Activated CD8-positive, alpha-beta memory T cell treated with anti-CD3 and anti-CD28 coated beads, Interleukin-2, amount 10 ng/mL, durations not matched to agents 7 days and 5 days (primary cell): ENCODE measurements around the gene LMNA. TPM values are rescaled to one million over a fixed set of nuclear protein-coding genes. Genes with fewer than 3 reads are reported as not detected.

Experiments used
- ATAC-seq: fragments of 150-1000 bp; cut with Tn5 transposase; one replicate; pipeline ENCODE4 v1.10.0; 2021; ENCODE audit warnings: moderate library complexity
- CTCF ChIA-PET: fragments of 350-600 bp; sonication (Branson Sonifier 250); formaldehyde crosslinking; loops from one replicate; lab custom pipeline; 2021; ENCODE audit warnings: antibody characterized with exemption; lab: Charles Lee
- DNase-seq: peaks from one replicate; pipeline ENCODE4 v3.0.0-alpha.2; 2020
- H3K27ac Mint-ChIP-seq: one replicate; pipeline ENCODE4 v1.8.0; 2021; ENCODE audit warnings: mild to moderate bottlenecking, mixed read lengths
- H3K27me3 Mint-ChIP-seq: one replicate; pipeline ENCODE4 v1.8.0; 2021; ENCODE audit warnings: mixed read lengths
- H3K36me3 Mint-ChIP-seq: one replicate; pipeline ENCODE4 v1.8.0; 2021; ENCODE audit warnings: mild to moderate bottlenecking, mixed read lengths
- H3K4me1 Mint-ChIP-seq: one replicate; pipeline ENCODE4 v1.8.0; 2021; ENCODE audit warnings: mixed read lengths
- H3K4me3 Mint-ChIP-seq: one replicate; pipeline ENCODE4 v1.8.0; 2021; ENCODE audit warnings: mild to moderate bottlenecking, moderate library complexity, mixed read lengths
- H3K9me3 Mint-ChIP-seq: one replicate; pipeline ENCODE4 v1.8.0; 2022; ENCODE audit warnings: low read depth, mixed read lengths
- total RNA-seq, 2 experiments: library from RNA; stranded (reverse); gene quantifications; one replicate each; pipeline ENCODE4 v1.2.3, GENCODE V29; 2021

The LMNA gene
- total RNA-seq, 2 experiments from 2014 or later, result 37.3 to 41.9 TPM

DNA sequence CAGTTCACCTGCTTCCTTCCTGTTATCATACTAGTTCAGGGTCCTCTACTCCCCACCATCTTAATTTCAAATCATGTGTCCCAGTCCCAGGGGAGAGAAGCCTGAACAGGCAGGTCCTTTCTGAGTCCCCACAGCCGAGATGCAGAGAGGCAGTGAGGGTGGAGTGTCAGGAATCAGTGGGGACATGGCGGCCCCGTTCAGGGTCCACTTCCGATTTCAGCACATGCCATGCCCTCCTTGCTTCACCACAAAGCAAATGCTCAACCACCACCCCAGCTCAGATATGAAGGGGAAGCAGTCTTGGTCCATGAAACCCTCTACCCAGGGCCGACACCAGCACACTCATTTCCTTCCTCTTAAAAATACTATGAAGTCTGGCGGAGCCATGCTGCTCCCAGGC is 33.7 kb downstream of the LMNA start:
- H3K4me1 Mint-ChIP-seq, result peaks cover 45% of the 10 kb centered on the region
- H3K27me3 Mint-ChIP-seq, result no peaks in the 10 kb centered on the region
- no peaks in the 10 kb centered on the region for H3K9me3 Mint-ChIP-seq
- CTCF ChIA-PET, result interaction anchor here (1.0 to 18.3 kb wide), 13 partner anchors 11 to 171 kb away, joined by 3 to 267 read pairs (median 5); partner anchors contain the start of genes PMF1 and SLC25A44
- H3K36me3 Mint-ChIP-seq, result no peaks in the 10 kb centered on the region
- no peak for DNase-seq
- ATAC-seq, result peak; percentile 12
- no peak overlapping the region for H3K4me3 Mint-ChIP-seq
- peak overlapping the region; percentile 73 for H3K27ac Mint-ChIP-seq

DNA sequence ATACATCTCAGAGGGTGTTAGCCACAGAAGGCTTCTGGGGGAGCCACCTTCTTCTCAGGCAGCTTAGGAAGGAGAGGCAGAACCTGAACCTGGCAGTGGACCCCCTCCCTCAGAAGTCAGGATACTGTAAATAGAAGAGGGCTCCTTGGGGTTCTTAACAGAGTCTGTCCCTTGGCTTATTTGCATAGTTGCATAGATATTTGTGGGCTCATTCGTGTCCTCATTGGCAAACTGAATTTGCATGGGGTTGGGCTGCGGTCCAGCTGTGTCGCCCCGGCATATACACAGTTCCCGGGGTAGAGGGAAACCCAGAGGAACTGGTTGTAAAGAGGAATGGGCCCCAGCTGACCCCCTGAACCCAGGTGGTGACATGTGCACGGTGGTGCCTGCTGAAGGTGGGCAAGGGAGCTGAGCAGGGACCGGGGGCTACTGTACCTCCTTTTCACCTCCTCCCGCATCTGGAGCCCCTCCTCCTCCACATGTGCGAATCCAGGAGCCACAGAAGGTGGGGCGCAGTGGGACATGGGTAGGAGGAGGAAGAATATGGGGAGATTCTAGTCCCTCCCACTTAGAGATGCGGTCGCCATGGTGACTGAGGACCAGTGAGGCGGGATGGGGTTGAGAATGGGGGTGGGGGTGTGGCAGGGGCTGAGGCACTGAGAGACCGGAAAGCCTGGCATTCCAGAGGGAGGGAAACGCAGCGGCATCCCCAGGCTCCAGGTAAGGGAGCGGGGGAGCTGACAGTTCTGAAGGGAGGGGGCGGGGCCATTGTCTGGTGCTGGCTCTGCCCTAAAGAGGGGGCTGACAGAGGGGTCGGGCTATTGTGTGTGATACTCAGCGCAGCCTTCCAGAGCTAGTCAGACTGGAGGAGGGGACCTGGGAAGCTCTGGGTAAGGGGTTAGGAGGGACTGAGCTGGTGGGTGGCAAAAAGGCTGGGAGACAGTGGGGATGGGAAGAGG is 35.1 kb downstream of the LMNA start:
- DNase-seq, result no peak
- no peak overlapping the region for H3K27ac Mint-ChIP-seq
- H3K4me1 Mint-ChIP-seq, result peaks cover 52% of the 10 kb centered on the region
- CTCF ChIA-PET, result interaction anchor here (0.6 to 18.3 kb wide), 7 partner anchors 10 to 510 kb away, joined by 3 to 267 read pairs (median 4); no protein-coding TSS in a partner anchor
- H3K27me3 Mint-ChIP-seq, result no peaks in the 10 kb centered on the region
- no peak overlapping the region for H3K4me3 Mint-ChIP-seq
- no peaks in the 10 kb centered on the region for H3K36me3 Mint-ChIP-seq
- ATAC-seq, result no peak
- H3K9me3 Mint-ChIP-seq, result no peaks in the 10 kb centered on the region

DNA sequence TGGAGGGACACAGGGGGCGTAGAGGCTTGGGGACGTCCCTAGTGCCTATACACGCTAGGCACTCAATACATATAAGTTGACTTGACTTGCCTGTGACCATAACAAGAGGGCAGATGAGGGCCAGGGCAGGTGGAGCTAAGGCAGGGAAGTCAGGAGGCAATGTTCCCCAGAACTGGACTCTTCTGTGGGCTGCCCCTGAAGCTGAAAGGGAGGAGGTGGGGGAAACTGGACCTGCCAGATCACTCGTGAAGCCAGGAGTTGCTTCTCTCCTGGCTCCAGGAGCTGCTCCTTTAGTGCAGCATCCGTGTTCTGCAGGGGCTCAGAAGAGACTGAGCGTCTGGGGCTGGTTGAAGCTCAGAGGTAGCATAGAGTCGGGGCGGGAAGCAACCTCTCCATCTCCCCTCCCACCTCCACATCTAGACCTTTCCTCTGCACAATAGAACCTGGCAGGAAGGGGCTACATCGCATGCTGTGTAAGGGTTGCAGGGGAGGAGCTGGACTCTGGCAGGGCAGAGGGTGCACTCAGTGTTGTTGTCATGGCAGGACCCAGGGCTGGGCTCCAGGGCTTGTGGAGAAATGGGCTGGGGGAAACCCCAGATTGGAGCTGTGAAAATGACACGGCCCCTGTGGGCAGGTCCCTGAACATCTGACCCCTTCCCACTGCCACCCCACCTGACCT is 36.0 kb downstream of the LMNA start:
- ATAC-seq (no peak), DNase-seq (no peak)
- H3K9me3 Mint-ChIP-seq, result no peaks in the 10 kb centered on the region
- no peaks in the 10 kb centered on the region for H3K27me3 Mint-ChIP-seq
- no peaks in the 10 kb centered on the region for H3K36me3 Mint-ChIP-seq
- CTCF ChIA-PET, result interaction anchor here (0.5 to 18.3 kb wide), 6 partner anchors 8 to 169 kb away, joined by 3 to 267 read pairs (median 4); no protein-coding TSS in a partner anchor
- peaks cover 55% of the 10 kb centered on the region for H3K4me1 Mint-ChIP-seq
- H3K27ac Mint-ChIP-seq, result no peak overlapping the region
- H3K4me3 Mint-ChIP-seq, result no peak overlapping the region

DNA sequence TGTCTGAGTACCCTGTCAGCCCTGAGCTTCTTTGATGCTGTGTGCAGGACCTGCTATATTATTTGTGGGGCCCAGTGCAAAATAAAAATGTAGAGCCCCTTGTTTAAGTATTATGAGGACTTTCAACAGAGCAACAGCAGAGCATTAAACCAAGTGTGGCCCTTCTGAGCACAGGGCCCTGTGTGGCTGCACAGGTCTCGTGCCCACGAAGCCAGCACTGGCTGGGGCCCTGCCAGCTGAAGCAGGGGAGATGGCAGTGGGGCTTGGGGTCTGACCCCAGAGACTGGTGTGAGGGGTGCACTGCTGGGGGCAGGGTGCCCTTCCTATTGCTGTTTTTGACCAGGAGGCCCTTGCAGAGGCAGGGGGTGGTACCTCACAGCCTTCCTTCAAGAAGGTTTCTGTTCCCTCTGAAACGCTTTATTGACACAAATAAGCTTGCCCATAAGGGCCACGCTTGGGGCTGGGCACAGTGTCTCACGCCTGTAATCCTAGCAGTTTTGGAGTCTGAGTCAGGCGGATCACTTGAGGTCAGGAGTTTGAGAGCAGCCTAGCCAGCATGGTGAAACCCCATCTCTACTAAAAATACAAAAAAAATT is 36.7 kb downstream of the LMNA start:
- ATAC-seq (no peak), DNase-seq (no peak)
- no peaks in the 10 kb centered on the region for H3K36me3 Mint-ChIP-seq
- no peak overlapping the region for H3K4me3 Mint-ChIP-seq
- H3K27me3 Mint-ChIP-seq, result no peaks in the 10 kb centered on the region
- no peaks in the 10 kb centered on the region for H3K9me3 Mint-ChIP-seq
- H3K27ac Mint-ChIP-seq, result no peak overlapping the region
- peaks cover 55% of the 10 kb centered on the region for H3K4me1 Mint-ChIP-seq
- CTCF ChIA-PET, result interaction anchor here (0.8 to 18.3 kb wide), 4 partner anchors 9 to 76 kb away, joined by 3 to 267 read pairs (median 5); no protein-coding TSS in a partner anchor

DNA sequence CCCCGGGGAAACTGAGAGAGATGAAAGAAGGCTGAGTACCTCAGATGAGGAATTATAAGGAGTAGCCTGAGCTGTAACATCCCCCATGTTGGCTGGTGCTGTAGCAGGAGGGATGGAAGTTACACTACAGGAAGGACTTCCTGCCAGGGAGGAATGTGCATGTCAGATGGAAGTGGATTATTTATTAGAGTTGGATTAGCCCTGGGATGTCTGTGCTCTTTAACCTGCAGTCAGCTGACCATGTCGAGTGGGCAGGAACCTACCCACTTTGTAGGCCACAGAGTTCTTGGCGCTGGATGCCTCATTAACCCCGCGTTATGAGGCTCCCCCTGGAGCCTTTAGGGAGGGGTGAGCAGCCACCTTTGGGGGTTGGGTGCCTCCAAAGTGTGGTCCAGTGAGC is 38.1 kb downstream of the LMNA start:
- CTCF ChIA-PET, result interaction anchor here (0.5 to 18.3 kb wide), 3 partner anchors 10 to 313 kb away, joined by 3 to 267 read pairs (median 7); no protein-coding TSS in a partner anchor
- peaks cover 2% of the 10 kb centered on the region for H3K36me3 Mint-ChIP-seq
- no peak overlapping the region for H3K27ac Mint-ChIP-seq
- no peak overlapping the region for H3K4me3 Mint-ChIP-seq
- H3K9me3 Mint-ChIP-seq, result no peaks in the 10 kb centered on the region
- H3K4me1 Mint-ChIP-seq, result peaks cover 57% of the 10 kb centered on the region
- ATAC-seq (no peak), DNase-seq (no peak)
- H3K27me3 Mint-ChIP-seq, result no peaks in the 10 kb centered on the region

DNA sequence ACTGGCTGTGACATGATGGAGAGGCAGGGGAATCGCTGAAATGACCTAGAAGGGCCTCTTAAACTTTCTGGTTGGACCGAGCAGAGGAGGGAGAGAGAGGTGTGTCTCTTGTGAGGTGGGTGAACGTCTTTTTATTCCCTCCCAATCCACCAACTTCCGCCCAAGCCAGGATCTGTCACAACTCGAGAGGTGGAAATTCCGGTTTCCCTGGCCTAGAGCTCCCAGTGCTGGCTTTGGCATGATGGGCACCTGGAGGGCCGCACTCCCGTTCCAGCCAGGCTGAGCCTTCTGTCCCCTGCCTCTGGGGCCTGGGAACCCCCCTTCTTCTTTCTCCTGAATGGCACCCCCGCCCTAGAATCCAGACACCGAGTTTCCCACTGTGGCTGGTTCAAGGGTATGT is 38.9 kb downstream of the LMNA start, which contains the start of gene SEMA4A:
Gene SEMA4A (plus strand): TSS at position 224 of the 400 bp plus-strand sequence. CDS start 994 bp downstream, outside the sequence.
- peaks cover 2% of the 10 kb centered on the region for H3K36me3 Mint-ChIP-seq

DNA sequence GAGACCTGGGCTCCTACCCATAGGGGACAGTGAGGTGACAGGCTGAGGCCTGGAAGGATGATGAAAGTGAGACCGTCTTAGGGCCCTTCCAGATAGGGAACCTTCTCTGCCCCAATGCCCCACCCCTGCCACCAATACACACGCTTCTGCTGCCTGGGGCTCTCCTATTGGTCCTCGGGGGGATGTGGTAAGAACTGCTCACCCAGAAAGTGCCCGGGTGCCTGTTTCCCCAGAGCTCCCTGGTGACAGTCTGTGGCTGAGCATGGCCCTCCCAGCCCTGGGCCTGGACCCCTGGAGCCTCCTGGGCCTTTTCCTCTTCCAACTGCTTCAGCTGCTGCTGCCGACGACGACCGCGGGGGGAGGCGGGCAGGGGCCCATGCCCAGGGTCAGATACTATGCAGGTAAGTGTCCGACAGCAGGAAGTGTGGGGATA is 39.8 kb downstream of the LMNA start:
- ATAC-seq (peak; percentile 92), DNase-seq (peak; percentile 79)
- Mint-ChIP-seq H3K4me3 (peak overlapping the region; percentile 70), H3K36me3 (peaks cover 2% of the 10 kb centered on the region), H3K27me3 (no peaks in the 10 kb centered on the region), H3K27ac (peak overlapping the region; percentile 83), H3K9me3 (no peaks in the 10 kb centered on the region), H3K4me1 (peaks cover 55% of the 10 kb centered on the region)
- CTCF ChIA-PET, result interaction anchor here (1.2 to 18.3 kb wide), 8 partner anchors 9 to 164 kb away, joined by 3 to 267 read pairs (median 4); no protein-coding TSS in a partner anchor

More for the DNA sequence above, 38.9 kb downstream of the LMNA start, which contains the start of gene SEMA4A:
- Mint-ChIP-seq H3K4me3 (peak within 1 kb of the TSS; percentile 70), H3K27ac (peak within 1 kb of the TSS; percentile 83), H3K9me3 (no peaks in the 10 kb centered on the region), H3K4me1 (peaks cover 54% of the 10 kb centered on the region), H3K27me3 (no peaks in the 10 kb centered on the region)
- DNase-seq (no peak), ATAC-seq (no peak)
- CTCF ChIA-PET, result interaction anchor here (1.2 to 18.3 kb wide), 6 partner anchors 8 to 165 kb away, joined by 3 to 267 read pairs (median 4); no protein-coding TSS in a partner anchor

DNA sequence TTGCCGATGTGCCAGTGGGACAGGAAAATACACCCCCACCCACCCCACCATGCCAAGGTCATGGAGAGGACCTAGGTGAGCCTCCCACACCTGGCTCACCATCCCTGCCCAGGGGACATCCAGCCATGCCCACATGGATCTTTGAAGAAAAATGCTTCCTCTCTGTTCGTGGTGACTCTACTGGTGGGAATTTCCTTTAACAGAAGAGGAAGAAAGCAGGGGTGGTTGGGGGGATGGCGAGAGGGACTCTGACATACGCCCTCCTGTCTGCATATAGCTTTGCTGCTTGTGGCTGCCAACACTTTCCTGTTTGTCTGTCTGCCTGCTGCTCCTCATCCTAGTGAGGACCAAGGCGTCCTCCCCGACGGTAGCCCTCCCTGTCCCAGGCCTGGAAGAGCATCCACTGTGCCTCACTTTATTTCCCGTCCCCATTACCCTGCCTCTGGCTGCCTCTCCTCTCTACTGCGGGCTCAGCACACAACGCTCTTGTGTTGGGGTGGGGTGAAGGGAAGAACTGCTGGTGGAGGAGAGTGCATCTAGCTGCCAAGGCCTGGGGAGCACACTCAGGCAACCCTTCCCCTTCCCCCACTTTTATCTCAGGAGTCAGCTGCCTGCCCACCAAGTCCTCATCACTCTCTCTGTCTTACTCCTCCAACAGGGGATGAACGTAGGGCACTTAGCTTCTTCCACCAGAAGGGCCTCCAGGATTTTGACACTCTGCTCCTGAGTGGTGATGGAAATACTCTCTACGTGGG is 41.4 kb downstream of the LMNA start:
- no peaks in the 10 kb centered on the region for H3K9me3 Mint-ChIP-seq
- ATAC-seq (no peak), DNase-seq (no peak)
- H3K27me3 Mint-ChIP-seq, result no peaks in the 10 kb centered on the region
- H3K36me3 Mint-ChIP-seq, result peaks cover 4% of the 10 kb centered on the region
- CTCF ChIA-PET, result interaction anchor here (0.9 to 18.3 kb wide), 6 partner anchors 9 to 127 kb away, joined by 3 to 267 read pairs (median 4); no protein-coding TSS in a partner anchor
- H3K27ac Mint-ChIP-seq, result peak overlapping the region; percentile 4
- peak overlapping the region; percentile 70 for H3K4me3 Mint-ChIP-seq
- peaks cover 66% of the 10 kb centered on the region for H3K4me1 Mint-ChIP-seq

DNA sequence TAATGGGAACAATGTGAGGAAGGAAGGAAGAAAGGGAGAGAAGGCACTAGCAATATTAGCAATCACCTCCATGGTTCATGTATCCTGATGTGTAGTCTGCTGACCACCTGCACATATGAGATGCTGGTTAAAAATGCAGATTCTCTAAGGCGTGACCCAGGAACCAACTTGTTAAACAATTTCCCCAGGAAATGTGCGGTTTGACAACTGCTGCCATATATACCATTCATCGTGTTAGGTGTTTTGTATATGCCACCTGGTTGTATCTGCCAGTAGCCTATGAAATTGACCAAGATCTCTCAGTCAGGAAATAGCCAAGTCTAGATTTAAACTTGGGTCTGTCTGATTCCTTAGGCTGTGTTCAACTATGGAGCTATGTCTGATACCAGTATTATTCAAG is 43.0 kb downstream of the LMNA start:
- CTCF ChIA-PET, result interaction anchor here (0.9 kb wide), 1 partner anchor 68 kb away, joined by 6 read pairs; no protein-coding TSS in a partner anchor
- Mint-ChIP-seq H3K9me3 (no peaks in the 10 kb centered on the region), H3K4me3 (no peak overlapping the region), H3K27me3 (no peaks in the 10 kb centered on the region), H3K36me3 (peaks cover 4% of the 10 kb centered on the region), H3K4me1 (peaks cover 65% of the 10 kb centered on the region), H3K27ac (no peak overlapping the region)
- ATAC-seq (no peak), DNase-seq (no peak)

DNA sequence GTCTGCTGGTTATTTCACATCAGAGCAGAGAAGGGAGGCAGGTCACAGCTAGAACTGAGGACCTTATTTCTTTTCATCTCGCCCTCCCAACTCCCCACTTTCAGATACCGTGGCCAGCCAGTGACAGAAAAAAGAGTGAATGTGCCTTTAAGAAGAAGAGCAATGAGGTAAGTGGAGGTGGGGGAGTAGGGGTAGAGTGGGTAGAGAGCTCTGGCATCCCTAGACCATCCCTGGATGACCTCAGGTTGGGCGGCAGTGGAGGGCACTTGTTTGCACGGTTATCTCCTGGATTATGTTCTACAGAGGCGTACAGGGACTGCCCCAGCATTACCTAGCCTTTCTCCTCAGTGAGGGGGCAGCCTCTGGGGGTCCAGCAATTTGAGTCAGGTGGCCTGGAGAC is 43.5 kb downstream of the LMNA start:
- no peak overlapping the region for H3K4me3 Mint-ChIP-seq
- peaks cover 4% of the 10 kb centered on the region for H3K36me3 Mint-ChIP-seq
- CTCF ChIA-PET, result interaction anchor here (0.5 to 0.9 kb wide), 2 partner anchors 67 to 432 kb away, joined by 3 to 6 read pairs; no protein-coding TSS in a partner anchor
- H3K27me3 Mint-ChIP-seq, result no peaks in the 10 kb centered on the region
- DNase-seq, result no peak
- no peaks in the 10 kb centered on the region for H3K9me3 Mint-ChIP-seq
- no peak for ATAC-seq
- H3K27ac Mint-ChIP-seq, result peak overlapping the region; percentile 6
- peaks cover 61% of the 10 kb centered on the region for H3K4me1 Mint-ChIP-seq

DNA sequence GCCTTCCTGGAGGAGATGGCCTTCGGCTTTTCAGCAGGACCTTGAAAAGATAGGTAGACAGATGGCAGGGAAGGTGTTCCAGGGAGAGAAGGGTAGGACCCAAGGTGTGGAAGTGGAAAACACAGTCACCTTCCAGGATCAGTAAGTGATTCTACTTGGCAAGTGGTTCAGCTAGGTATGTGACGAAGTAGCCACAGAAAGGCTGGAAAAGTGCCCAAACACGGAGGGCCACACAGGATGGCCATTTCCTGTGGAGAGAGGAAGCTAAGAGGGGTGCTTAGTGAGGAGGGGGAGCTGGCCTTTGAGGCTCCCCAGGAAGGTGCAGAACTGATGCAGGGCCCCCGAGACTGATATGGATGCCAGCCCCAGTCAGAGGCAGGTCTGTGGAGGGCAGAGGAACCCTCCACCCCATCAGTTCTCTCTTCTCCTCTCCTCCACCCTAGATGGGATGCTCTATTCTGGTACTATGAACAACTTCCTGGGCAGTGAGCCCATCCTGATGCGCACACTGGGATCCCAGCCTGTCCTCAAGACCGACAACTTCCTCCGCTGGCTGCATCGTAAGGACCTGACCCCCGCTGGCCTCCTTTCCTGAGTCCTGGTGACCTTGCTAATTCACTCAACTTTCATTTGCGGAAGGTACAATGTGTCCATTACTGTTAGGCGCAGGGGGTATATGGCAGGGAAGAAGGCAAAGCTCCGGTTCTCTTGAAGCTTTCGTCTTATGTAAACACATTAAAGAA is 45.7 kb downstream of the LMNA start:
- Mint-ChIP-seq H3K4me3 (peak overlapping the region; percentile 54), H3K27me3 (no peaks in the 10 kb centered on the region), H3K9me3 (no peaks in the 10 kb centered on the region), H3K36me3 (peaks cover 7% of the 10 kb centered on the region), H3K27ac (no peak overlapping the region), H3K4me1 (peaks cover 52% of the 10 kb centered on the region)
- CTCF ChIA-PET, result interaction anchor here (0.8 to 2.3 kb wide), 5 partner anchors 12 to 87 kb away, joined by 3 to 9 read pairs (median 4); no protein-coding TSS in a partner anchor
- DNase-seq (no peak), ATAC-seq (no peak)
